WERI-Rb-1 (cell line): Measurements from ENCODE around the gene RPS3.
A peak's percentile ranks its signal among the peaks of the same experiment; 100 is the strongest.

Experiments
- DNase-seq: peaks from one replicate; pipeline ENCODE4 v3.0.0-alpha.2; 2020
- H3K27ac ChIP-seq: fragments of 250-450 bp; sonication (Bioruptor Pico); 2 replicates; pipeline ENCODE4 v1.5.1; 2020; ENCODE audit warnings: mild to moderate bottlenecking, moderate library complexity
- H3K27me3 ChIP-seq: fragments of 250-450 bp; sonication (Bioruptor Pico); 2 replicates; pipeline ENCODE4 v1.5.1; 2021; ENCODE audit warnings: mild to moderate bottlenecking, low read depth, moderate library complexity; ENCODE audit not compliant: insufficient read depth, severe bottlenecking
- H3K36me3 ChIP-seq: fragments of 250-450 bp; sonication (Bioruptor Pico); 2 replicates; pipeline ENCODE4 v1.5.1; 2020; ENCODE audit warnings: mild to moderate bottlenecking, moderate library complexity
- H3K4me3 ChIP-seq: 2 replicates; pipeline ENCODE4 v1.5.1; 2011; ENCODE audit warnings: low read depth, mild to moderate bottlenecking, control low read depth, low read length
- H3K9me3 ChIP-seq: fragments of 250-450 bp; sonication (Bioruptor Pico); 2 replicates; pipeline ENCODE4 v1.5.1; 2021; ENCODE audit warnings: mild to moderate bottlenecking, moderate library complexity; ENCODE audit not compliant: severe bottlenecking
- CTCF ChIP-seq: IDR thresholded peaks from 2 replicates; pipeline ENCODE4 v1.5.1; 2011; ENCODE audit warnings: low read depth, mild to moderate bottlenecking, control low read depth, inconsistent platforms, low read length

Gene RPS3

GRCh38 chr11:75394085-75394840, 5.1 kb upstream of the RPS3 start:
- H3K27ac ChIP-seq: no peak overlapping the region
- H3K27me3 ChIP-seq: no peaks in the 10 kb centered on the region
- no peak overlapping the region for H3K4me3 ChIP-seq
- no peak for DNase-seq
- no peaks in the 10 kb centered on the region for H3K9me3 ChIP-seq
- H3K36me3 ChIP-seq: no peaks in the 10 kb centered on the region
- no peak for TF ChIP-seq CTCF

GRCh38 chr11:75398906-75399305, 412 bp upstream of the RPS3 start:
- H3K27me3 ChIP-seq: no peaks in the 10 kb centered on the region
- H3K27ac ChIP-seq: peak overlapping the region; percentile 81
- no peak for TF ChIP-seq CTCF
- DNase-seq: peak; percentile 60
- H3K36me3 ChIP-seq: peaks cover 43% of the 10 kb centered on the region
- H3K9me3 ChIP-seq: no peaks in the 10 kb centered on the region
- peak overlapping the region; percentile 96 for H3K4me3 ChIP-seq

GRCh38 chr11:75400146-75400865, 988 bp downstream of the RPS3 start:
- Histone ChIP-seq H3K27ac (peak overlapping the region; percentile 81), H3K36me3 (peaks cover 57% of the 10 kb centered on the region), H3K4me3 (peak overlapping the region; percentile 96), H3K9me3 (no peaks in the 10 kb centered on the region), H3K27me3 (no peaks in the 10 kb centered on the region)
- no peak for DNase-seq
- no peak for TF ChIP-seq CTCF

GRCh38 chr11:75402002-75402773, 2.9 kb downstream of the RPS3 start:
- TF ChIP-seq CTCF: no peak
- H3K27ac ChIP-seq: no peak overlapping the region
- no peak for DNase-seq
- no peaks in the 10 kb centered on the region for H3K27me3 ChIP-seq
- H3K4me3 ChIP-seq: no peak overlapping the region
- peaks cover 76% of the 10 kb centered on the region for H3K36me3 ChIP-seq
- no peaks in the 10 kb centered on the region for H3K9me3 ChIP-seq

- Histone ChIP-seq H3K4me3 (no peak overlapping the region), H3K27ac (no peak overlapping the region), H3K9me3 (no peaks in the 10 kb centered on the region), H3K27me3 (no peaks in the 10 kb centered on the region), H3K36me3 (peaks cover 81% of the 10 kb centered on the region)
- no peak for DNase-seq
- no peak for TF ChIP-seq CTCF
Observed at GRCh38 chr11:75403037-75403436, 3.7 kb downstream of the RPS3 start.
